Gastrocnemius medialis (tissue), 4 donors: ENCODE data around the gene LAMB1. TPM values are rescaled to one million over a fixed set of nuclear protein-coding genes. Genes with fewer than 3 reads are reported as not detected.

Source experiments
- ATAC-seq, 2 donors: fragments of 150-250 bp; one replicate each; pipeline ENCODE4 v1.9.1; 2016
- DNase-seq, 2 donors: peaks; one replicate each; pipeline ENCODE4 v3.0.0-alpha.2; 2019
- H3K27ac ChIP-seq, 4 donors: fragments of 200-600 bp; sonication (generic); 1 replicate in 1 of 4; 2 replicates in 3 of 4; pipeline ENCODE4 v1.5.1; 2016 to 2018; ENCODE audit warnings: mild to moderate bottlenecking in 2 of 4, moderate library complexity in 1 of 4
- H3K27me3 ChIP-seq, 3 donors: fragments of 200-600 bp; sonication (generic) in 2 of 3; 1 replicate in 1 of 3; 2 replicates in 2 of 3; pipeline versions ENCODE4 v1.5.1 to v1.6.0; 2016 to 2019; ENCODE audit warnings: mild to moderate bottlenecking in 1 of 3, moderate library complexity in 1 of 3
- H3K36me3 ChIP-seq, 2 donors: fragments of 200-600 bp; sonication (generic) in 1 of 2; one replicate each; pipeline ENCODE4 v1.5.1; 2017 to 2018
- H3K4me1 ChIP-seq, 2 donors: fragments of 200-600 bp; sonication (generic) in 1 of 2; one replicate each; pipeline ENCODE4 v1.5.1; 2016 to 2017; ENCODE audit warnings: mild to moderate bottlenecking in 2 of 2
- H3K4me3 ChIP-seq, 4 donors: fragments of 200-600 bp; sonication (generic) in 3 of 4; 1 replicate in 1 of 4; 2 replicates in 3 of 4; pipeline ENCODE4 v1.5.1; 2016 to 2019; ENCODE audit warnings: mild to moderate bottlenecking in 2 of 4
- H3K9me3 ChIP-seq, 3 donors: fragments of 200-600 bp; sonication (generic) in 2 of 3; 1 replicate in 1 of 3; 2 replicates in 2 of 3; pipeline ENCODE4 v1.5.1; 2016 to 2019
- CTCF ChIP-seq, 5 experiments: fragments of 450-650 bp in 3 of 5; fragments of 200-600 bp in 2 of 5; sonication (generic) in 2 of 5; IDR thresholded peaks in 4 of 5; conservative IDR thresholded peaks in 1 of 5; 1 replicate in 4 of 5; 2 replicates in 1 of 5; pipeline ENCODE4 v1.5.1; 2016 to 2019; ENCODE audit warnings: antibody characterized with exemption in 5 of 5, mild to moderate bottlenecking in 3 of 5, moderate library complexity in 3 of 5
- POLR2A ChIP-seq, 2 donors: fragments of 450-650 bp; IDR thresholded peaks; one replicate each; pipeline ENCODE4 v1.6.1; 2017; ENCODE audit warnings: antibody characterized with exemption in 2 of 2, mild to moderate bottlenecking in 2 of 2, moderate library complexity in 2 of 2
- in situ Hi-C, 4 donors: fragments of 200-750 bp; cut with MboI; loops; one replicate each; pipeline versions ENCODE4 v1.15.0 to v1.8.0; 2017; ENCODE audit warnings: low sequenced_read_pairs in 4 of 4
- intact Hi-C: fragments of 100-400 bp; cut with DNase I; formaldehyde crosslinking; loops from one replicate; pipeline ENCODE4 v1.15.1; 2023; ENCODE audit warnings: low total_unique reads
- total RNA-seq, 4 donors: library from RNA; depleted of rRNA; stranded (reverse); fragments of >200 nt; gene quantifications; one replicate each; pipeline versions ENCODE4 v1.1.0 to v1.2.3, GENCODE V29; 2016

The LAMB1 gene
- total RNA-seq, 4 donors from 2014 or later = 14.5 to 56.6 (median 29.8) TPM

GRCh38 chr7:107915541-107915940, 87.4 kb downstream of the LAMB1 start:
- DNase-seq (no peak), ATAC-seq (no peak)
- in situ Hi-C loops (no loop called here), intact Hi-C loops (no loop called here)
- no peak overlapping the region for H3K4me3 ChIP-seq
- H3K27ac ChIP-seq = no peak overlapping the region
- no peaks in the 10 kb centered on the region for H3K4me1 ChIP-seq
- no peaks in the 10 kb centered on the region for H3K9me3 ChIP-seq
- H3K27me3 ChIP-seq = no peaks in the 10 kb centered on the region
- no peak for TF ChIP-seq CTCF (IDR thresholded peaks at IDR 0.05 in 4 of 5, conservative IDR thresholded peaks at IDR 0.05 in 1 of 5)
- no peak for TF ChIP-seq POLR2A (IDR thresholded peaks at IDR 0.05)
- H3K36me3 ChIP-seq = peaks cover 4 to 57% of the 10 kb centered on the region in 2 donors

GRCh38 chr7:107914831-107915230, 88.1 kb downstream of the LAMB1 start:
- ATAC-seq (no peak), DNase-seq (no peak)
- Histone ChIP-seq H3K4me3 (no peak overlapping the region), H3K9me3 (no peaks in the 10 kb centered on the region), H3K27me3 (no peaks in the 10 kb centered on the region), H3K36me3 (peaks cover 4 to 56% of the 10 kb centered on the region in 2 donors), H3K4me1 (no peaks in the 10 kb centered on the region), H3K27ac (no peak overlapping the region)
- intact Hi-C loops = no loop called here
- in situ Hi-C loops = no loop called here
- TF ChIP-seq POLR2A (IDR thresholded peaks at IDR 0.05) = no peak
- TF ChIP-seq CTCF (IDR thresholded peaks at IDR 0.05 in 4 of 5, conservative IDR thresholded peaks at IDR 0.05 in 1 of 5) = no peak

GRCh38 chr7:107913851-107914250, 89.1 kb downstream of the LAMB1 start:
- no peaks in the 10 kb centered on the region for H3K27me3 ChIP-seq
- no peak overlapping the region for H3K27ac ChIP-seq
- TF ChIP-seq CTCF (IDR thresholded peaks at IDR 0.05 in 4 of 5, conservative IDR thresholded peaks at IDR 0.05 in 1 of 5) (no peak), POLR2A (IDR thresholded peaks at IDR 0.05) (no peak)
- no peaks in the 10 kb centered on the region for H3K4me1 ChIP-seq
- intact Hi-C loops = no loop called here
- ATAC-seq (no peak), DNase-seq (no peak)
- no peaks in the 10 kb centered on the region for H3K9me3 ChIP-seq
- in situ Hi-C loops = no loop called here
- no peak overlapping the region for H3K4me3 ChIP-seq
- peaks cover 4 to 55% of the 10 kb centered on the region in 2 donors for H3K36me3 ChIP-seq

- no peak overlapping the region for H3K27ac ChIP-seq
- H3K36me3 ChIP-seq = peaks cover 0 to 47% of the 10 kb centered on the region in 2 donors
- ATAC-seq (no peak), DNase-seq (no peak)
- H3K4me3 ChIP-seq = no peak overlapping the region
- TF ChIP-seq CTCF (IDR thresholded peaks at IDR 0.05 in 4 of 5, conservative IDR thresholded peaks at IDR 0.05 in 1 of 5) (no peak), POLR2A (IDR thresholded peaks at IDR 0.05) (no peak)
- H3K9me3 ChIP-seq = no peaks in the 10 kb centered on the region
- intact Hi-C loops = no loop called here
- no peaks in the 10 kb centered on the region for H3K4me1 ChIP-seq
- no peaks in the 10 kb centered on the region for H3K27me3 ChIP-seq
- in situ Hi-C loops = no loop called here
Measured at GRCh38 chr7:107911981-107912380, 91.0 kb downstream of the LAMB1 start.

- H3K4me1 ChIP-seq = no peaks in the 10 kb centered on the region
- H3K4me3 ChIP-seq = no peak overlapping the region
- peaks cover 0 to 56% of the 10 kb centered on the region in 2 donors for H3K36me3 ChIP-seq
- H3K9me3 ChIP-seq = no peaks in the 10 kb centered on the region
- DNase-seq (no peak), ATAC-seq (no peak)
- in situ Hi-C loops = no loop called here
- H3K27me3 ChIP-seq = no peaks in the 10 kb centered on the region
- intact Hi-C loops = no loop called here
- TF ChIP-seq POLR2A (IDR thresholded peaks at IDR 0.05) (no peak), CTCF (IDR thresholded peaks at IDR 0.05 in 4 of 5, conservative IDR thresholded peaks at IDR 0.05 in 1 of 5) (no peak)
- no peak overlapping the region for H3K27ac ChIP-seq
Measured at GRCh38 chr7:107909445-107909844, 93.5 kb downstream of the LAMB1 start.
